Activated naive CD8-positive, alpha-beta T cell treated with anti-CD3 and anti-CD28 coated beads, Interleukin-2, amount 50 U/mL, for 16 hours (primary cell): Measurements from ENCODE around the gene CBFA2T2.

ENCODE experiments used
- DNase-seq: peaks from one replicate; pipeline ENCODE4 v3.0.0-alpha.2; 2020; ENCODE audit warnings: low read depth, low spot score

The CBFA2T2 gene

GRCh38 chr20:33666293-33667244, 176.7 kb downstream of the CBFA2T2 start, which contains the start of gene ACTL10:
Gene ACTL10 (plus strand): TSS chr20:33666943. CDS start chr20:33667498, 555 bp downstream.
- peak; percentile 63 for DNase-seq

GRCh38 chr20:33667245-33667675, 177.4 kb downstream of the CBFA2T2 start:
- no peak for DNase-seq

- DNase-seq = peak; percentile 29
Observed at GRCh38 chr20:33667676-33668465, 178.0 kb downstream of the CBFA2T2 start.

GRCh38 chr20:33668466-33669155, 178.7 kb downstream of the CBFA2T2 start:
- DNase-seq = no peak

GRCh38 chr20:33669224-33669623, 179.3 kb downstream of the CBFA2T2 start:
- no peak for DNase-seq

GRCh38 chr20:33669873-33670640, 180.2 kb downstream of the CBFA2T2 start:
- no peak for DNase-seq

- no peak for DNase-seq
Observed at GRCh38 chr20:33670715-33671499, 181.0 kb downstream of the CBFA2T2 start.

GRCh38 chr20:33671573-33672288, 181.8 kb downstream of the CBFA2T2 start:
- no peak for DNase-seq

- no peak for DNase-seq
Observed at GRCh38 chr20:33672426-33673113, 182.7 kb downstream of the CBFA2T2 start.

GRCh38 chr20:33673114-33673409, 183.2 kb downstream of the CBFA2T2 start:
- DNase-seq = no peak

GRCh38 chr20:33673410-33674293, 183.8 kb downstream of the CBFA2T2 start:
- no peak for DNase-seq

- DNase-seq = no peak
Observed at GRCh38 chr20:33674294-33675135, 184.6 kb downstream of the CBFA2T2 start, which contains the start of gene NECAB3. Gene NECAB3 (minus strand): TSS chr20:33674428. CDS start chr20:33674352, 76 bp downstream.

GRCh38 chr20:33675136-33675959, 185.5 kb downstream of the CBFA2T2 start:
- DNase-seq = no peak

- DNase-seq = no peak
Observed at GRCh38 chr20:33676121-33676520, 186.2 kb downstream of the CBFA2T2 start.

- no peak for DNase-seq
Observed at GRCh38 chr20:33676652-33677645, 187.1 kb downstream of the CBFA2T2 start.
